Astrocyte of the cerebellum (primary cell): ENCODE data around the gene RIMS1.
"Not testable (repeated sequence)": the region's sequence is repeated elsewhere in the genome, so short reads cannot be mapped to it uniquely, and the experiment has no call there.

Experiments used
- DNase-seq: peaks from one replicate; pipeline ENCODE4 v3.0.0-alpha.2; 2011; ENCODE audit warnings: low read depth
- H3K4me3 ChIP-seq: 2 replicates; pipeline ENCODE4 v1.5.1; 2011; ENCODE audit warnings: mild to moderate bottlenecking, low read depth, low read length, moderate library complexity
- in situ Hi-C: cut with HindIII; loops from 2 replicates; pipeline ENCODE4 v1.10.0; 2017; ENCODE audit warnings: low sequenced_read_pairs
- TF ChIP-seq, protein P1 (sequence below): IDR thresholded peaks from 2 replicates; pipeline ENCODE4 v1.5.1; 2012; ENCODE audit warnings: low read length, low read depth, moderate library complexity, mild to moderate bottlenecking; ENCODE audit errors: missing control alignments

The RIMS1 gene

DNA sequence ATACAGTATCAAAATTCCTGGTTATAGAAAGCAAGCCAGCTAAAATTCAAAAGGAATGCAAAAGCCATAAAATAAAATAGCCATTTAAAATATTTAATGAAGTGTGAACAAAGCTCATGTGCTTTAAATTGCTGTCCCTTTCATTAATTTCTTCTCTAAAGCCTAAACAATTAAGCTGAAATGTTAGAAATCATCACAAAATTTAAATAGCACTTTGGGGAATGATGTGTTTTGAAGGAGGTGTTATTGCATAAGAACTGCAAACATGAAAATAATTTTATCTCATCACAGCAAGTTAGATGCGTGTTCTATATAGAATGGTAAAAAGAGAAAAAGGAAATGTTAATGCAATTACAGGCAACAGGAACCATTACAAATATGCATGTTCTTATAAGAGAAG, 111.0 kb downstream of the RIMS1 start:
- in situ Hi-C loops, result no loop called here
- TF ChIP-seq, protein P1, sequence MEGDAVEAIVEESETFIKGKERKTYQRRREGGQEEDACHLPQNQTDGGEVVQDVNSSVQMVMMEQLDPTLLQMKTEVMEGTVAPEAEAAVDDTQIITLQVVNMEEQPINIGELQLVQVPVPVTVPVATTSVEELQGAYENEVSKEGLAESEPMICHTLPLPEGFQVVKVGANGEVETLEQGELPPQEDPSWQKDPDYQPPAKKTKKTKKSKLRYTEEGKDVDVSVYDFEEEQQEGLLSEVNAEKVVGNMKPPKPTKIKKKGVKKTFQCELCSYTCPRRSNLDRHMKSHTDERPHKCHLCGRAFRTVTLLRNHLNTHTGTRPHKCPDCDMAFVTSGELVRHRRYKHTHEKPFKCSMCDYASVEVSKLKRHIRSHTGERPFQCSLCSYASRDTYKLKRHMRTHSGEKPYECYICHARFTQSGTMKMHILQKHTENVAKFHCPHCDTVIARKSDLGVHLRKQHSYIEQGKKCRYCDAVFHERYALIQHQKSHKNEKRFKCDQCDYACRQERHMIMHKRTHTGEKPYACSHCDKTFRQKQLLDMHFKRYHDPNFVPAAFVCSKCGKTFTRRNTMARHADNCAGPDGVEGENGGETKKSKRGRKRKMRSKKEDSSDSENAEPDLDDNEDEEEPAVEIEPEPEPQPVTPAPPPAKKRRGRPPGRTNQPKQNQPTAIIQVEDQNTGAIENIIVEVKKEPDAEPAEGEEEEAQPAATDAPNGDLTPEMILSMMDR, result no peak
- no peak for DNase-seq
- no peak overlapping the region for H3K4me3 ChIP-seq

DNA sequence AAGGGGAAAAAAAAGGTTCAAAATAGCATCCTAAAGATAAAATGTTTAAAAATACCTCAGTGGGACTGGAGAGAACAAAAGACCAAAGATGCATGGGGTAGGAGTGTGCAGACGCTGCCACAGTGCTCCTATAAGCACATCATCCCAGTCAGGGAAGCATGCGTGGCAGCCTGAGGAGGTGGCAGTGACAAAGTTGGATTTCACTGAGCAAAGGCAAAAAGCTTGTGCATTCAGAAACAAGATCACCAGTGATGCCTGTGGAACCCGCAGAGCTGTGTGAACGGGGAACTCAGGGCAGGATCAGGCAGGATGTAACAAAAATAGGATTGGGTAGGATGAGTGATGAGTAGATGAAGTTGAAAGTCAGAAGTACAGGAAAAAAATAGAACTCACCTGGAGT, 116.1 kb downstream of the RIMS1 start:
- no peak overlapping the region for H3K4me3 ChIP-seq
- in situ Hi-C loops, result no loop called here
- TF ChIP-seq, protein P1, result no peak
- DNase-seq, result no peak

- H3K4me3 ChIP-seq, DNase-seq, in situ Hi-C loops: not testable (repeated sequence)
Measured at GRCh38 chr6:72006591-72006990, 120.2 kb downstream of the RIMS1 start.

DNA sequence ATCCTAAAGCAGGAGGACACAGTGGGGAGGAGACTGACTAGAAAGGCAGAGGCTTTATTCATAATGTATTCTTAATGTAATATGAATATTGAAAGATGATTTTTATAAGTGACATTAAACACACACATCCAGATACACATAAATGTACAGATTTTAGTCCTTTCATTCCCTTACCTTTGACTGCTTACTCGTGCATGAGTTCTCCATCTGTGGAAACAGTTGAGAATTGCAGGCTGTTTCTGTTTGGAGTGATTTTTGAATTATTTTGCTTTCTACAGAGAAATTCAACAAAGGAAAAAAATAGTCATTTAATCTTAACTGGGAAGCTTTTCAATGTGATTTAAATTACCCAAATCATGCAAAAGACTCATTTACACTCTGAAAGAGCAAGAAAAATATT, 136.5 kb downstream of the RIMS1 start:
- TF ChIP-seq, protein P1, result no peak
- DNase-seq, result no peak
- in situ Hi-C loops, result no loop called here
- no peak overlapping the region for H3K4me3 ChIP-seq

GRCh38 chr6:72031471-72031870, 145.1 kb downstream of the RIMS1 start:
- TF ChIP-seq, protein P1, result no peak
- in situ Hi-C loops, result no loop called here
- no peak for DNase-seq
- H3K4me3 ChIP-seq, result no peak overlapping the region

DNA sequence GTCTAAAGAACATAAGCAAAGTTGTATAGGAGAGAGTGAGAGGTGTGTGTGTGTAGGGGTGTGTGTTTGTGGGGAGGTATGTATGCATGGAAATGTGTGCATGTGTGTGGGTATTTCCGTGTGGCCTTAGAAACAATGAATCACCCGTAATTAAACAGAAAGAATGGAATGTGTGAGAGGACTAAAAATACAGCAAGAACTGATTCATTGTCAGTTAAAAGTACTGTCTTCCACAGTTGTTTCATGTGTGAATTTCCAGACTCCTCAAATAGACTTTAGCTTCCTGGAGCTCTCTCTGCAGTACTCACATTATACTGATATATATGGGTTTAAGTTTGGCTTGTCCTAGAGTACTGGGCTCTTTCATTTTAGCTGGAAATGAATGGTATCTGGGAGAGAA, 145.7 kb downstream of the RIMS1 start:
- in situ Hi-C loops, result no loop called here
- H3K4me3 ChIP-seq, result no peak overlapping the region
- TF ChIP-seq, protein P1, result no peak
- DNase-seq, result no peak

GRCh38 chr6:72035486-72035885, 149.1 kb downstream of the RIMS1 start:
- TF ChIP-seq, protein P1, result no peak
- no peak overlapping the region for H3K4me3 ChIP-seq
- no peak for DNase-seq
- in situ Hi-C loops, result no loop called here
